ENCODE measurements around the gene ROBO4. TPM values are rescaled to one million over a fixed set of nuclear protein-coding genes. Genes with fewer than 3 reads are reported as not detected.

The ROBO4 gene
- total RNA-seq, 4 donors from 2014 or later = 13.9 to 33.6 (median 23.4) TPM

- Histone ChIP-seq H3K4me3 (no peak overlapping the region), H3K27me3 (no peaks in the 10 kb centered on the region), H3K9me3 (no peaks in the 10 kb centered on the region), H3K4me1 (peaks cover 0 to 78% (median 25%) of the 10 kb centered on the region in 3 donors), H3K36me3 (no peaks in the 10 kb centered on the region), H3K27ac (peak overlapping the region in 2 of 4 donors; percentile 79 to 80)
- ATAC-seq = no peak
- 60% methylated on average over 1 of the region's 14 CpGs; no CpG with 5 or more reads in 1 of the 2 donors for WGBS, 2 donors (ENCODE audit: low coverage in 1 of 2)
- TF ChIP-seq EP300 (IDR thresholded peaks at IDR 0.05) = no peak
- no peak for TF ChIP-seq POLR2AphosphoS5 (IDR thresholded peaks at IDR 0.05)
- no peak for TF ChIP-seq CTCF (IDR thresholded peaks at IDR 0.05)
- TF ChIP-seq POLR2A (IDR thresholded peaks at IDR 0.05) = no peak
Observed at GRCh38 chr11:124893781-124894401, 3.8 kb downstream of the ROBO4 start.

DNA sequence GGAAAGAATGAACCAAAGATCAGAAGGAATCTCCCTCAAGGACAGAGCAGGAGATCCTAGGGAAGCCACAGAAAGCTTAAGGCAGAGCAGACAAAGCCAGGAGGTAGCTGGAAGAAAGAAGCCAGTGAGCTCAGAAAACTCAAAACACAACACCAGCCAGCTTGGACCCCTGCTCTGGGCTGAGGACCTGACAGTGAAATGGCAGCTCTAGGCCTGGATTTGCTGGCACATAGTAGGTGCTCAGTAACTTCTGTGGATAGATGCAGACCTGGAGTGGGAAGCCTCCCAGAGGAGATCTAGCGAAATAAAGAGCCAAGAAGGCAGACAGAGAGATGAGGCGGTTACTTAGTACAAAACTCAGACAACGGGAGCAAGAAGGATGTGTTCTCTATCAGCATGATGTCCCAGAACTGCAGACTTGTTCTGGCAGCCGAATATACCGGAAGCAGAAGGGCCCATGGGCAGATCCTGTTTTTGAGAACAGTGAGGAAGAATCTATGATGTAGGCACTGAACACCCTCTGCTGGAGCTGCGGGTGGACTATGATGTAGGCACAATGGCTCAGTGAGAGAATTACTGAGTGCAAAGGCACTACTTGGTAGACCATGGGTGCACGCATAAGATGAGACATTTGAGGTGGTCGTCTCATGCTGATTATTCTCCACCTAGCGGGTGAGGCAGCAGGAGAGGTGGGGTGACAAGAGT, 4.8 kb downstream of the ROBO4 start:
- peaks cover 0 to 68% (median 20%) of the 10 kb centered on the region in 3 donors for H3K4me1 ChIP-seq

DNA sequence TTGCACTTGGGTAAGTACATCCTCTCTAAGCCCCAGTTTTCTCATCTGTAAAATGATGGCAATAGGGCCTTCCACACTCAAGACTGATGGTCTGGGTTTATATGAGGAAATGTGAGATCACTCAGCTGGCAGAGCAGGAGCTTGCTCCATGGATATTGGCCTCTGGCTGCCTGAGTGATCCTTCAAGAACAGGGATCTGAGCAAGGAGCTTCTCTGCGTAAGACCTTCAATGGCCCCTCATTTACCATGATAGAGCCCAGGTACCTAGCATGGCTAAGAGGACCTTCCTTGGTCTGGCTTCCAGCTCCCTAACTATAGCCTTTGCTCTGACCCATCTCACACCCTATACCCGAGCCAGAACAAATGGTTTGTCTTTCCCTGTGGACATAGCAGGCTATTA, 5.5 kb downstream of the ROBO4 start:
- Histone ChIP-seq H3K4me1 (peaks cover 0 to 62% (median 15%) of the 10 kb centered on the region in 3 donors), H3K27ac (peak overlapping the region in 3 of 4 donors; percentile 8 to 48 (median 46)), H3K36me3 (no peaks in the 10 kb centered on the region), H3K4me3 (no peak overlapping the region), H3K27me3 (peaks cover 12% of the 10 kb centered on the region), H3K9me3 (no peaks in the 10 kb centered on the region)
- TF ChIP-seq POLR2AphosphoS5 (IDR thresholded peaks at IDR 0.05) (no peak), POLR2A (IDR thresholded peaks at IDR 0.05) (no peak), EP300 (IDR thresholded peaks at IDR 0.05) (no peak), CTCF (IDR thresholded peaks at IDR 0.05) (no peak)
- no peak for ATAC-seq
- WGBS, 2 donors (ENCODE audit: low coverage in 1 of 2) = 47 to 60% methylated on average over 1 of the region's 2 CpGs

More for the DNA sequence above, 4.8 kb downstream of the ROBO4 start:
- ATAC-seq = peak; percentile 24
- peak overlapping the region in 2 of 4 donors; percentile 46 to 48 for H3K27ac ChIP-seq
- peaks cover 5% of the 10 kb centered on the region for H3K27me3 ChIP-seq
- no peaks in the 10 kb centered on the region for H3K36me3 ChIP-seq
- WGBS, 2 donors (ENCODE audit: low coverage in 1 of 2) = 70 to 72% methylated on average over 3 to 6 of the region's 9 CpGs
- TF ChIP-seq POLR2A (IDR thresholded peaks at IDR 0.05) (no peak), CTCF (IDR thresholded peaks at IDR 0.05) (no peak), POLR2AphosphoS5 (IDR thresholded peaks at IDR 0.05) (no peak), EP300 (IDR thresholded peaks at IDR 0.05) (no peak)
- H3K4me3 ChIP-seq = no peak overlapping the region
- no peaks in the 10 kb centered on the region for H3K9me3 ChIP-seq

DNA sequence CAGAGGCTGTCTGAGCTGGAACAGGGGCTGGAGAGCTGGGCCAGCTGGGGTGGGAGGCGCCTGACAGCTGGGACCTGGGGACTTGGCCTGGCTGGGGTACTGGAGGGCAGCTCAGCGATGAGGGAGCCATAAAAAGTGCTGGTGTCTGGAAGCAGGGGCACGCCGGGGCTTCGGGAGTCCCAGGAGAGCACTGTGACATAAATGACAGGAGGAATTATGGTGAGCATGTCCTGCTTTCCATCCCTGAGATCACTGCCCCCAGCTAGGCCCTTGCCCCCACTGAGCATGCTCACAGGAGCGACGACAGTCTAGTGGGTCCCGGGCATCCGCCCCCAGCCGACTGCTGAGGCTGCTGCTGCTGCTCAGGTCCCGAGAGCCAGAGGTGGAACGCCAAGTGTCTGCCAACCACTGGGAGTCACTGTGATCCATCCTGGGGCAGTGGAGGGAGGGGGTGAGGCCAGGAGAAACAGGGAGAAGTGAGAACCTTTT, 6.2 kb downstream of the ROBO4 start:
- no peaks in the 10 kb centered on the region for H3K36me3 ChIP-seq
- no CpG with 5 or more reads among the region's 12 CpGs for WGBS, 2 donors (ENCODE audit: low coverage in 1 of 2)
- TF ChIP-seq EP300 (IDR thresholded peaks at IDR 0.05) = no peak
- TF ChIP-seq CTCF (IDR thresholded peaks at IDR 0.05) = peak in 1 of 4 experiments; percentile 11
- peaks cover 0 to 56% (median 15%) of the 10 kb centered on the region in 3 donors for H3K4me1 ChIP-seq
- no peak for ATAC-seq
- no peaks in the 10 kb centered on the region for H3K9me3 ChIP-seq
- no peak overlapping the region for H3K4me3 ChIP-seq
- H3K27me3 ChIP-seq = peaks cover 20% of the 10 kb centered on the region
- peak overlapping the region in 3 of 4 donors; percentile 31 to 48 (median 46) for H3K27ac ChIP-seq
